HepG2 (cell line): Measurements from ENCODE around the gene YIF1A. TPM values are rescaled to one million over a fixed set of nuclear protein-coding genes. Genes with fewer than 3 reads are reported as not detected.
A peak's percentile ranks its signal among the peaks of the same experiment; 100 is the strongest.

ENCODE experiments used
- BORCS8-MEF2B ChIP-seq: sonication (generic); formaldehyde crosslinking; IDR thresholded peaks from 2 replicates; pipeline ENCODE4 v1.8.0; 2022; ENCODE audit warnings: mild to moderate bottlenecking, missing genetic modification reagents
- CEBPG ChIP-seq: IDR thresholded peaks from 2 replicates; pipeline ENCODE4 v1.6.1; 2016
- IRF9 ChIP-seq: sonication (generic); formaldehyde crosslinking; IDR thresholded peaks from 2 replicates; pipeline ENCODE4 v1.8.0; 2022; ENCODE audit warnings: missing genetic modification reagents, mild to moderate bottlenecking, borderline replicate concordance
- JUND ChIP-seq: sonication (generic); formaldehyde crosslinking; IDR thresholded peaks from 2 replicates; pipeline ENCODE4 v1.8.0; 2022; ENCODE audit warnings: mild to moderate bottlenecking, missing genetic modification reagents
- KLF11 ChIP-seq: IDR thresholded peaks from 2 replicates; pipeline ENCODE4 v1.6.1; 2016; ENCODE audit warnings: missing compliant biosample characterization
- MED13 ChIP-seq: sonication (generic); formaldehyde crosslinking; IDR thresholded peaks from 2 replicates; pipeline ENCODE4 v1.5.0; 2020; ENCODE audit warnings: missing genetic modification reagents
- NAIF1 ChIP-seq: sonication (generic); formaldehyde crosslinking; IDR thresholded peaks from 2 replicates; pipeline ENCODE4 v1.5.0; 2020; ENCODE audit warnings: mild to moderate bottlenecking, missing genetic modification reagents, borderline replicate concordance
- NFIC ChIP-seq: IDR thresholded peaks from 2 replicates; pipeline ENCODE4 v1.6.1; 2012; ENCODE audit warnings: mild to moderate bottlenecking, low read length, inconsistent platforms
- NR2F6 ChIP-seq, 2 experiments: IDR thresholded peaks; 2 replicates each; pipeline ENCODE4 v1.6.1; 2016; ENCODE audit warnings: antibody characterized with exemption in 1 of 2, mild to moderate bottlenecking in 1 of 2
- PAWR ChIP-seq: sonication (generic); formaldehyde crosslinking; IDR thresholded peaks from 2 replicates; pipeline ENCODE4 v1.4.0; 2020; ENCODE audit warnings: missing genetic modification reagents, mild to moderate bottlenecking, borderline replicate concordance
- RFXAP ChIP-seq: sonication (generic); formaldehyde crosslinking; IDR thresholded peaks from 2 replicates; pipeline ENCODE4 v1.4.0; 2020; ENCODE audit warnings: missing genetic modification reagents, borderline replicate concordance
- SPEN ChIP-seq: sonication (generic); formaldehyde crosslinking; IDR thresholded peaks from 2 replicates; pipeline ENCODE4 v1.5.1; 2020; ENCODE audit warnings: low read depth, mild to moderate bottlenecking, missing genetic modification reagents
- TCF12 ChIP-seq, 2 experiments: fragments of 450-650 bp in 1 of 2; sonication (generic) in 1 of 2; formaldehyde crosslinking in 1 of 2; IDR thresholded peaks; 2 replicates each; pipeline versions ENCODE4 v1.6.1 to v1.8.0; 2017 to 2022; ENCODE audit warnings: antibody characterized with exemption in 1 of 2, mild to moderate bottlenecking in 1 of 2, missing genetic modification reagents in 1 of 2, moderate library complexity in 1 of 2
- THAP8 ChIP-seq: sonication (generic); formaldehyde crosslinking; IDR thresholded peaks from 2 replicates; pipeline ENCODE4 v1.5.1; 2020; ENCODE audit warnings: missing genetic modification reagents, mild to moderate bottlenecking, borderline replicate concordance
- ZBTB44 ChIP-seq: sonication (generic); formaldehyde crosslinking; IDR thresholded peaks from 2 replicates; pipeline ENCODE4 v1.4.0; 2020; ENCODE audit warnings: missing genetic modification reagents
- ZC3H13 ChIP-seq: sonication (generic); formaldehyde crosslinking; IDR thresholded peaks from 2 replicates; pipeline ENCODE4 v1.8.1; 2023; ENCODE audit warnings: mild to moderate bottlenecking, missing genetic modification reagents, moderate library complexity
- ZNF17 ChIP-seq: sonication (generic); formaldehyde crosslinking; IDR thresholded peaks from 2 replicates; pipeline ENCODE4 v1.5.0; 2020; ENCODE audit warnings: mild to moderate bottlenecking, missing genetic modification reagents
- ZNF232 ChIP-seq: sonication (generic); formaldehyde crosslinking; IDR thresholded peaks from 2 replicates; pipeline ENCODE4 v1.4.0; 2020; ENCODE audit warnings: missing genetic modification reagents, borderline replicate concordance
- ZNF451 ChIP-seq: sonication (generic); formaldehyde crosslinking; IDR thresholded peaks from 2 replicates; pipeline ENCODE4 v1.5.0; 2020; ENCODE audit warnings: mild to moderate bottlenecking, missing genetic modification reagents
- ZNF503 ChIP-seq: sonication (generic); formaldehyde crosslinking; IDR thresholded peaks from 2 replicates; pipeline ENCODE4 v1.4.0; 2020; ENCODE audit warnings: missing genetic modification reagents
- ZNF792 ChIP-seq: IDR thresholded peaks from 2 replicates; pipeline ENCODE4 v1.6.1; 2016
- polyA plus RNA-seq, 8 experiments: library from polyadenylated mRNA; depleted of rRNA in 3 of 8; stranded (reverse) in 7 of 8; unstranded in 1 of 8; fragments of >200 nt; fragmentation: Illumina TruSeq in 4 of 8; extraction: Trizol in 4 of 8; gene quantifications; 2 replicates each; pipeline versions ENCODE4 v1.2.1 to v1.2.3, GENCODE V29; 2011 to 2016; ENCODE audit warnings: low read depth in 4 of 8, missing spikeins in 1 of 8, mixed read lengths in 1 of 8; ENCODE audit not compliant: insufficient read depth in 1 of 8
- total RNA-seq, 5 experiments: library from RNA; depleted of rRNA; stranded (reverse); fragments of >200 nt; fragmentation: Illumina TruSeq; extraction: Trizol; gene quantifications; 2 replicates each; pipeline ENCODE4 v1.2.3, GENCODE V29; 2016; ENCODE audit warnings: low read depth in 1 of 5

Gene YIF1A
- total and polyA plus RNA-seq, 2 of the 13 experiments (the other 11 are each of a cell fraction or from before 2014, with no cell fraction given) = 133 to 145 TPM

- TF ChIP-seq BORCS8-MEF2B (CRISPR knock-in tag) (peak; percentile 67; the same call in 1 of the 2 replicates), NAIF1 (0 out of 2 replicates have a peak, but pooled peaks have one; percentile 68), ZNF792 (CRISPR knock-in tag) (peak; percentile 93), PAWR (CRISPR knock-in tag) (no peak), RFXAP (peak; percentile 65; the same call in 1 of the 2 replicates), ZBTB44 (CRISPR knock-in tag) (0 out of 2 replicates have a peak, but pooled peaks have one; percentile 26), NFIC (no peak), SPEN (CRISPR knock-in tag) (peak; percentile 78), TCF12 (IDR thresholded peaks at IDR 0.05) (no peak), TCF12 (CRISPR knock-in tag; IDR thresholded peaks at IDR 0.05) (no peak), KLF11 (CRISPR knock-in tag) (peak; percentile 67; the same call in 1 of the 2 replicates), IRF9 (CRISPR knock-in tag) (0 out of 2 replicates have a peak, but pooled peaks have one; percentile 69), ZNF17 (no peak), THAP8 (CRISPR knock-in tag) (no peak), ZNF503 (CRISPR knock-in tag) (no peak), ZC3H13 (peak; percentile 73; the same call in 1 of the 2 replicates), ZNF451 (CRISPR knock-in tag) (no peak), CEBPG (CRISPR knock-in tag) (peak; percentile 39; the same call in 1 of the 2 replicates), ZNF232 (0 out of 2 replicates have a peak, but pooled peaks have one; percentile 33), NR2F6 (IDR thresholded peaks at IDR 0.05) (0 out of 2 replicates have a peak, but pooled peaks have one; percentile 30), NR2F6 (CRISPR knock-in tag; IDR thresholded peaks at IDR 0.05) (peak; percentile 67), MED13 (CRISPR knock-in tag) (0 out of 2 replicates have a peak, but pooled peaks have one; percentile 25), JUND (CRISPR knock-in tag) (peak; percentile 12; the same call in 1 of the 2 replicates)
Measured at GRCh38 chr11:66328302-66329144, 39.6 kb upstream of the YIF1A start (continued).
